GM23338 (cell line): ENCODE measurements around the gene ATRIP. TPM values are rescaled to one million over a fixed set of nuclear protein-coding genes. Genes with fewer than 3 reads are reported as not detected.

Source experiments
- ATAC-seq: fragments of 200-7000 bp; cut with Tn5 transposase; 3 replicates; pipeline ENCODE4 v1.9.1; 2020
- DNase-seq: peaks from one replicate; pipeline ENCODE4 v3.0.0-alpha.2; 2015; ENCODE audit warnings: low spot score
- H2AFZ ChIP-seq: fragments of 200-600 bp; sonication (generic); 2 replicates; pipeline ENCODE4 v1.8.0; 2016; ENCODE audit warnings: antibody characterized with exemption, mild to moderate bottlenecking, moderate library complexity
- H3F3A ChIP-seq: fragments of 200-600 bp; sonication (generic); replicated peaks from 2 replicates; pipeline ENCODE4 v1.8.0; 2017; ENCODE audit warnings: antibody characterized with exemption, mixed run types, low read depth
- H3K27ac ChIP-seq: fragments of 200-600 bp; sonication (generic); 2 replicates; pipeline ENCODE4 v1.6.1; 2016; ENCODE audit warnings: low read depth
- H3K27me3 ChIP-seq: fragments of 200-600 bp; sonication (generic); 2 replicates; pipeline ENCODE4 v1.8.0; 2016; ENCODE audit warnings: mild to moderate bottlenecking, mixed run types, moderate library complexity; ENCODE audit not compliant: insufficient read depth
- H3K36me3 ChIP-seq: fragments of 200-600 bp; sonication (generic); 2 replicates; pipeline ENCODE4 v1.8.0; 2016; ENCODE audit warnings: mild to moderate bottlenecking; ENCODE audit not compliant: insufficient read depth
- H3K4me1 ChIP-seq: fragments of 200-600 bp; sonication (generic); 2 replicates; pipeline ENCODE4 v1.8.0; 2016; ENCODE audit warnings: mild to moderate bottlenecking, moderate library complexity; ENCODE audit not compliant: insufficient read depth
- H3K4me2 ChIP-seq: fragments of 200-600 bp; sonication (generic); 2 replicates; pipeline ENCODE4 v1.7.1; 2017; ENCODE audit warnings: mixed run types
- H3K4me3 ChIP-seq: fragments of 200-600 bp; sonication (generic); 2 replicates; pipeline ENCODE4 v1.6.1; 2016; ENCODE audit warnings: mixed run types
- H3K79me2 ChIP-seq: fragments of 200-600 bp; sonication (generic); replicated peaks from 2 replicates; pipeline ENCODE4 v1.8.0; 2017; ENCODE audit warnings: mild to moderate bottlenecking; ENCODE audit not compliant: insufficient read depth
- H3K9me2 ChIP-seq: fragments of 200-600 bp; sonication (generic); 2 replicates; pipeline ENCODE4 v1.8.0; 2017; ENCODE audit not compliant: insufficient read depth
- H4K20me1 ChIP-seq: fragments of 200-600 bp; sonication (generic); replicated peaks from 2 replicates; pipeline ENCODE4 v1.8.0; 2017; ENCODE audit warnings: mild to moderate bottlenecking; ENCODE audit not compliant: insufficient read depth
- H3K27ac Mint-ChIP-seq: 2 replicates; pipeline ENCODE4 v1.8.0; 2020; ENCODE audit warnings: inconsistent platforms, mild to moderate bottlenecking, moderate library complexity, mixed read lengths
- H3K27me3 Mint-ChIP-seq: 3 replicates; pipeline ENCODE4 v1.8.0; 2022; ENCODE audit warnings: low read depth, mild to moderate bottlenecking, moderate library complexity, mixed read lengths, inconsistent platforms; ENCODE audit not compliant: insufficient read depth, poor library complexity
- H3K36me3 Mint-ChIP-seq: 3 replicates; pipeline ENCODE4 v1.8.0; 2021; ENCODE audit warnings: low read depth, mild to moderate bottlenecking, inconsistent platforms, moderate library complexity, mixed read lengths
- H3K4me1 Mint-ChIP-seq: 3 replicates; pipeline ENCODE4 v1.8.0; 2020; ENCODE audit warnings: mild to moderate bottlenecking, inconsistent platforms, mixed read lengths
- H3K4me3 Mint-ChIP-seq: 3 replicates; pipeline ENCODE4 v1.8.0; 2021; ENCODE audit warnings: moderate library complexity, mild to moderate bottlenecking, inconsistent platforms, mixed read lengths
- H3K9me3 Mint-ChIP-seq: 3 replicates; pipeline ENCODE4 v1.8.0; 2020; ENCODE audit warnings: moderate library complexity, mild to moderate bottlenecking, inconsistent platforms, mixed read lengths
- CREB1 ChIP-seq: fragments of 250-450 bp; sonication (Bioruptor Pico); IDR thresholded peaks from 2 replicates; pipeline ENCODE4 v1.5.0; 2020; ENCODE audit warnings: low read depth, mild to moderate bottlenecking, moderate library complexity
- ETS1 ChIP-seq: IDR thresholded peaks from 2 replicates; pipeline ENCODE4 v1.6.1; 2016; ENCODE audit warnings: antibody characterized with exemption
- EZH2 ChIP-seq: fragments of 200-600 bp; sonication (generic); IDR thresholded peaks from one replicate; pipeline ENCODE4 v1.8.0; 2017; ENCODE audit warnings: antibody characterized with exemption, mild to moderate bottlenecking, low read depth; ENCODE audit not compliant: unreplicated experiment
- EZH2phosphoT487 ChIP-seq: fragments of 200-600 bp; sonication (generic); IDR thresholded peaks from one replicate; pipeline ENCODE4 v1.8.1; 2018; ENCODE audit warnings: antibody characterized with exemption; ENCODE audit not compliant: unreplicated experiment
- POLR2AphosphoS5 ChIP-seq: IDR thresholded peaks from 2 replicates; pipeline ENCODE4 v1.6.1; 2016; ENCODE audit warnings: antibody characterized with exemption, low read depth
- REST ChIP-seq: IDR thresholded peaks from one replicate; pipeline ENCODE4 v1.6.1; 2018; ENCODE audit warnings: antibody characterized with exemption; ENCODE audit not compliant: unreplicated experiment
- STAT1 ChIP-seq: IDR thresholded peaks from one replicate; pipeline ENCODE4 v1.6.1; 2016; ENCODE audit warnings: antibody characterized with exemption; ENCODE audit not compliant: unreplicated experiment
- ZNF114 ChIP-seq: fragments of 250-450 bp; sonication (Bioruptor Pico); IDR thresholded peaks from 2 replicates; pipeline ENCODE4 v1.5.0; 2020; ENCODE audit warnings: mild to moderate bottlenecking, moderate library complexity
- ZNF331 ChIP-seq: fragments of 250-450 bp; sonication (Bioruptor Pico); IDR thresholded peaks from 2 replicates; pipeline ENCODE4 v1.5.0; 2020; ENCODE audit warnings: low read depth, mild to moderate bottlenecking, moderate library complexity
- ZNF462 ChIP-seq: fragments of 250-450 bp; sonication (Bioruptor Pico); IDR thresholded peaks from 2 replicates; pipeline ENCODE4 v1.5.0; 2020; ENCODE audit warnings: mild to moderate bottlenecking, moderate library complexity
- polyA plus RNA-seq: library from polyadenylated mRNA; unstranded; fragments of >200 nt; fragmentation: Nextera tagmentation; extraction: Ambion mirVana; gene quantifications from 2 replicates; pipeline ENCODE4 v1.2.1, GENCODE V29; 2016
- total RNA-seq: library from RNA; depleted of rRNA; stranded (reverse); fragments of >200 nt; shearing (Covaris generic); gene quantifications from 2 replicates; pipeline ENCODE4 v1.2.3, GENCODE V29; 2014

Gene ATRIP
- total and polyA plus RNA-seq, 2 experiments from 2014 or later = 5.8 to 17.3 TPM

GRCh38 chr3:48441940-48442339, 4.6 kb upstream of the ATRIP start:
- H3K36me3 Mint-ChIP-seq = peaks cover 43% of the 10 kb centered on the region
- H3K27me3 ChIP-seq = no peaks in the 10 kb centered on the region
- H3K4me1 Mint-ChIP-seq = peaks cover 22% of the 10 kb centered on the region
- no peak for ATAC-seq
- H3F3A ChIP-seq = peaks cover 52% of the 10 kb centered on the region
- peaks cover 6% of the 10 kb centered on the region for H3K27me3 Mint-ChIP-seq
- H3K9me3 Mint-ChIP-seq = no peaks in the 10 kb centered on the region
- H3K4me2 ChIP-seq = peak overlapping the region; percentile 92; the same call in 1 of the 2 replicates
- H3K4me3 ChIP-seq = peak overlapping the region; percentile 85
- H3K4me3 Mint-ChIP-seq = peak overlapping the region; percentile 93
- no peaks in the 10 kb centered on the region for H3K9me2 ChIP-seq
- no peak overlapping the region for H2AFZ ChIP-seq
- H4K20me1 ChIP-seq = peaks cover 23% of the 10 kb centered on the region
- H3K27ac ChIP-seq = peak overlapping the region; percentile 81
- DNase-seq = no peak
- no peak for TF ChIP-seq EZH2phosphoT487
- no peak for TF ChIP-seq CREB1 (CRISPR knock-in tag)
- no peak for TF ChIP-seq ZNF331 (CRISPR knock-in tag)
- no peak for TF ChIP-seq EZH2
- no peak for TF ChIP-seq ZNF114
- no peak for TF ChIP-seq STAT1
- no peak for TF ChIP-seq REST
- TF ChIP-seq POLR2AphosphoS5 = no peak
- no peak for TF ChIP-seq ZNF462 (CRISPR knock-in tag)
- no peak for TF ChIP-seq ETS1
- H3K4me1 ChIP-seq = peaks cover 14% of the 10 kb centered on the region; the same call in 1 of the 2 replicates
- H3K36me3 ChIP-seq = peaks cover 20% of the 10 kb centered on the region
- H3K79me2 ChIP-seq = peaks cover 48% of the 10 kb centered on the region
- no peak overlapping the region for H3K27ac Mint-ChIP-seq
